ENCODE measurements around the gene OR3A1. TPM values are rescaled to one million over a fixed set of nuclear protein-coding genes. Genes with fewer than 3 reads are reported as not detected.
"Not testable (repeated sequence)": the region's sequence is repeated elsewhere in the genome, so short reads cannot be mapped to it uniquely, and the experiment has no call there.

The OR3A1 gene
- total RNA-seq, 1 donor from 2014 or later = 0.18 TPM

GRCh38 chr17:3295632-3296031, 2.5 kb downstream of the OR3A1 start:
- DNase-seq = no peak
- Mint-ChIP-seq H3K36me3 (ENCODE audit: low read depth) (no peaks in the 10 kb centered on the region), H3K27ac (no peak overlapping the region), H3K9me3 (no peaks in the 10 kb centered on the region), H3K27me3 (peaks cover 3% of the 10 kb centered on the region), H3K4me3 (no peak overlapping the region), H3K4me1 (no peaks in the 10 kb centered on the region)
- ChIA-PET POLR2A (no interaction called here), CTCF (no interaction called here)
- intact Hi-C loops (cut with micrococcal nuclease) = no loop called here
- ATAC-seq (ENCODE audit: low read depth) = no peak
- TF ChIP-seq CTCF (IDR thresholded peaks at IDR 0.05) = no peak

DNA sequence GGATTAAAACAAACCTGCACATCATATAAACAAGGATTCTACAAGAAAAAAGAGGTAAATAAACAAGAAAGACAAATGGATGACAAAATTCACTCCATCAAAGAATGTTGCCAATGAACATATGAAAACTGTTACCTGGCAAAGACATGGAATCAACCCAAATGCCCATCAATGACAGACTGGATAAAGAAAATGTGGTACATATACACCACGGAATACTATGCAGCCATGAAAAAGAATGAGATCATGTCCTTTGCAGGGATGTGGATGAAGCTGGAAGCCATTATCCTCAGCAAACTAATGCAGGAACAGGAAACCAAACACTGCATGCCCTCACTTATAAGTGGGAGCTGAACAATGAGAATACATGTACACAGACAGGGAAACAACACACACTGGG, 4.6 kb downstream of the OR3A1 start:
- H3K27ac Mint-ChIP-seq; ATAC-seq (ENCODE audit: low read depth); DNase-seq; H3K9me3 Mint-ChIP-seq; H3K4me3 Mint-ChIP-seq; H3K4me1 Mint-ChIP-seq; CTCF ChIA-PET; POLR2A ChIA-PET; intact Hi-C loops (cut with micrococcal nuclease); H3K36me3 Mint-ChIP-seq (ENCODE audit: low read depth): not testable (repeated sequence)
- peaks cover 11% of the 10 kb centered on the region for H3K27me3 Mint-ChIP-seq

DNA sequence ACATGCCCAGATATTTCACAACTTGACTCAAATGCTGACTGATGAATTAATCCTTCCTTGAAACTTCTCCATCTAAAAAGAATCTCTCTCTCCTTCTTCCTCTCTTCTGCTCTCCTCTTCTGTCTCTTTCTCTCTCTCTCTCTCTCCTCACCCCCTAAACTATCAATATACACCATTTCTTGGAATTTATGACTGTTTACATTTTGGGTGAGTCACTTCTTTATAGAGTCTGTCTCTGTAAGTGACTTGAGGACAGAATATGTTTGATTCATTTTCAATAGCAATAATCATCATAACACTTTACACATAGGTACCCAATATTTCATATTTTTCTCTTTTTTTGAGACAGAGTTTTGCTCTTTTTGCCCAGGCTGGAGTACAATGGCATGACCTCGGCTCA, 15.3 kb downstream of the OR3A1 start:
- no peak for DNase-seq
- intact Hi-C loops (cut with micrococcal nuclease) = no loop called here
- Mint-ChIP-seq H3K4me3 (no peak overlapping the region), H3K27me3 (peaks cover 2% of the 10 kb centered on the region), H3K9me3 (peaks cover 5% of the 10 kb centered on the region), H3K36me3 (ENCODE audit: low read depth) (no peaks in the 10 kb centered on the region), H3K4me1 (no peaks in the 10 kb centered on the region), H3K27ac (no peak overlapping the region)
- TF ChIP-seq CTCF (IDR thresholded peaks at IDR 0.05) = no peak
- CTCF ChIA-PET = no interaction called here
- no peak for ATAC-seq (ENCODE audit: low read depth)
- POLR2A ChIA-PET = no interaction called here

DNA sequence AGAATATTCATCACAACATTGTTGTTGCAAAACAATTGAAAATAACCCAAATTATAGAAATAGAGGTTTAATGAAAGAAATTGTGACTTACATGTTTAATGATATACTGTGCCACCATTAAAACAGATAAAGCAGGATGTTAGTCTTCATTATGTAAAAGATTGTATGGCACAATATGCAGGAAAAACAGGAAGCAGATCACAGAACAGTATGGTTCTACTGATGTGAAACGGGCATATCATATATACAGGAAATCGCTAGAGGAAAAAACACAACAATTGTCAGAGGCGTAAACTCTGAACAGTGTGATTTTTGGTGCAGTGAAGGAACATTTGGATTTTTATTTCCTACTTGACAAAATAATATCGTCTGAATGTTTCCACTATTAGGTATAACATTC, 22.0 kb downstream of the OR3A1 start:
- ATAC-seq (ENCODE audit: low read depth) = no peak
- H3K36me3 Mint-ChIP-seq (ENCODE audit: low read depth) = no peaks in the 10 kb centered on the region
- no peak overlapping the region for H3K4me3 Mint-ChIP-seq
- DNase-seq = no peak
- CTCF ChIA-PET = no interaction called here
- peaks cover 6% of the 10 kb centered on the region for H3K9me3 Mint-ChIP-seq
- H3K27me3 Mint-ChIP-seq = no peaks in the 10 kb centered on the region
- intact Hi-C loops (cut with micrococcal nuclease) = no loop called here
- peaks cover under 1% of the 10 kb centered on the region for H3K4me1 Mint-ChIP-seq
- TF ChIP-seq CTCF (IDR thresholded peaks at IDR 0.05) = no peak
- H3K27ac Mint-ChIP-seq = no peak overlapping the region
- POLR2A ChIA-PET = no interaction called here

DNA sequence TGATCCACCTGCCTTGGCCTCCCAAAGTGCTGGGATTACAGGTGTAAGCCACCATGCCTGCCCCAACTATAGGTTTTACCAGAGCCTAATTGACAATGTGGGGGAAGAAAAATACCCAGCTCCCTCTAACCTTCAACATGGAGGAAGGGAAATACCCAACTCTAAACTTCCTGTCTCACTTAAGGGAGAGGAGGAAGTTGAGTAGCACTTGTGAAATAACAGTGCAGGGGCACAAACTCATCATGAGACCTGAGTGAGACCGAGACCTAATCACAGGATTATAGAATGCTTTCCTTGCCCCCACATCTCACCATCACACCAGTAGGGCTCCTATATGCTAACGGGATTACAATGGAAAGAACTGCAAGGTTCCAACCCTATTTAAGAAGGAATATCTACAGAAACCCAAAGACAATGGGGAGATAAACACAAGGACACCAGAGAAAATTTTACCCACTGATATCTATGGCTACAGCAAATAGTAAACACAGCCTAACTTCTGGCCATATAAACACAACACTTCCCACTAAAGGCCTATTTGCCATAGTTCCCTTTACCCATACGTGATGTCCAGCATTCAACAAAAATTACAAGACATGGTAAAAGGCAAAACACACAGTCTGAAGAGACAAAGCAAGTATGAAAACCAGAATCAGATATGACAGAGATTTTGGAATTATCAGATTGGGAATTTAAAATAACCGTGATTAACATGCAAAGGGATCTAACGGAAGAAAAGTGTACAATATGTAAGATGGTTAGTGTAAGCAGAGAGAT, 26.9 kb downstream of the OR3A1 start:
- intact Hi-C loops (cut with micrococcal nuclease) = no loop called here
- ATAC-seq (ENCODE audit: low read depth) (no peak), DNase-seq (no peak)
- no peak for TF ChIP-seq CTCF (IDR thresholded peaks at IDR 0.05)
- H3K4me1 Mint-ChIP-seq = peaks cover 5% of the 10 kb centered on the region
- H3K27me3 Mint-ChIP-seq = peaks cover 4% of the 10 kb centered on the region
- no peak overlapping the region for H3K27ac Mint-ChIP-seq
- H3K4me3 Mint-ChIP-seq = no peak overlapping the region
- CTCF ChIA-PET = no interaction called here
- POLR2A ChIA-PET = no interaction called here
- H3K36me3 Mint-ChIP-seq (ENCODE audit: low read depth) = no peaks in the 10 kb centered on the region
- peaks cover 7% of the 10 kb centered on the region for H3K9me3 Mint-ChIP-seq

- CTCF ChIA-PET = no interaction called here
- no peaks in the 10 kb centered on the region for H3K27me3 Mint-ChIP-seq
- POLR2A ChIA-PET = no interaction called here
- no peak for DNase-seq
- no peaks in the 10 kb centered on the region for H3K36me3 Mint-ChIP-seq (ENCODE audit: low read depth)
- no peak overlapping the region for H3K27ac Mint-ChIP-seq
- ATAC-seq (ENCODE audit: low read depth) = no peak
- no peaks in the 10 kb centered on the region for H3K9me3 Mint-ChIP-seq
- intact Hi-C loops (cut with micrococcal nuclease) = no loop called here
- TF ChIP-seq CTCF (IDR thresholded peaks at IDR 0.05) = no peak
- no peaks in the 10 kb centered on the region for H3K4me1 Mint-ChIP-seq
- no peak overlapping the region for H3K4me3 Mint-ChIP-seq
Observed at GRCh38 chr17:3260600-3260999, 37.6 kb downstream of the OR3A1 start.
